Gastroesophageal sphincter (tissue), 3 donors: ENCODE measurements around the gene CFAP99.

Experiments used
- EP300 ChIP-seq: sonication (generic); formaldehyde crosslinking; IDR thresholded peaks from one replicate; pipeline ENCODE4 v1.6.1; 2017; ENCODE audit warnings: antibody characterized with exemption, mild to moderate bottlenecking
- POLR2A ChIP-seq, 2 donors: fragments of 450-650 bp; IDR thresholded peaks; one replicate each; pipeline ENCODE4 v1.6.1; 2017; ENCODE audit warnings: antibody characterized with exemption in 2 of 2, mild to moderate bottlenecking in 2 of 2, moderate library complexity in 1 of 2
- POLR2AphosphoS5 ChIP-seq: sonication (generic); formaldehyde crosslinking; IDR thresholded peaks from one replicate; pipeline ENCODE4 v1.6.1; 2017; ENCODE audit warnings: antibody characterized with exemption
- TF ChIP-seq, protein P1 (sequence below), 4 experiments: fragments of 200-600 bp in 2 of 4; fragments of 450-650 bp in 2 of 4; sonication (generic) in 1 of 4; IDR thresholded peaks; one replicate each; pipeline ENCODE4 v1.5.1; 2017 to 2019; ENCODE audit warnings: antibody characterized with exemption in 4 of 4, mild to moderate bottlenecking in 2 of 4, moderate library complexity in 2 of 4

DNA sequence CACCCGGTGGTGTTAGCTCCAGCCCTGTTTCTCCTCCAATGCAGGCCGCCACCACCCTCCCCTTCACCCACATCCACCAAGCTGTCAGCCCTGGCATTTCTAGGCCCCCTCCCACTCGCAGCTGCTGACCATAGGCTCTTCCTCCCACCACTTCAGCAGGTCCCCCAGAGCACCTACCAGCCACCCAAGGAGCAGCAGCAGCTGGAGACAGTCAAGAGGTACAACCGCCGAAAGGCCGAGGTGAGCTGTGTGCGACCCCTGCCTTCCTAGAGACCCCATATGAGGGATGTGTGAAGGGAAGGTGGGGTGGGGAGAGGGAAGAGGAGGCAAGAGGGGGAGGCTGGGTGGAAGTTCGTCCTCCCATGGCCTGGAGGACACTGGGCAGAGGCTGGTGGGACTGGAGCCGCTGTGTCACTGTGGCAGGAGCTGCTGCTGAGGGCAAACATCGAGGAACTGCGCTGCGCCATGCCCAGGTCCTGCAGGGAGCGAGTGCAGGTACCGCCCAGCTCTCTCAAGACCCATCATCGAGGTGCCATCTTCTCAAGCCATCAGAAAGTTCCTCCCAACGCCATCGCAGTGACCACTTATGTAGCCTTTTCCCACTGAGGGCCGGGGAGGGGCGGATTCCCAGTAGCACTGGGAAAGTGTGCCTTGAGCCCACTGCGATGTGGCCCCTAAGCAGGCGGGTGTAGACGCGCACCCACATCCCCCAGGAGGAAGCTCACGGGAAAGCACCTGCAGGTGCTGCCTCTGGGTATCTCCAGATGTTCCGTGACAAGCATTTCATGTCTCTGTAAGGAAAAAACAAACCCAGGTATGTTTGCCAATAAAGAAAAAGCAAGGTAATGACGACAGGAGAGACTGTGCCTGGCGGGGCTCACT, 31.0 kb downstream of the CFAP99 start:
- TF ChIP-seq POLR2A (IDR thresholded peaks at IDR 0.05) (no peak), POLR2AphosphoS5 (no peak), EP300 (no peak)
- TF ChIP-seq, protein P1, sequence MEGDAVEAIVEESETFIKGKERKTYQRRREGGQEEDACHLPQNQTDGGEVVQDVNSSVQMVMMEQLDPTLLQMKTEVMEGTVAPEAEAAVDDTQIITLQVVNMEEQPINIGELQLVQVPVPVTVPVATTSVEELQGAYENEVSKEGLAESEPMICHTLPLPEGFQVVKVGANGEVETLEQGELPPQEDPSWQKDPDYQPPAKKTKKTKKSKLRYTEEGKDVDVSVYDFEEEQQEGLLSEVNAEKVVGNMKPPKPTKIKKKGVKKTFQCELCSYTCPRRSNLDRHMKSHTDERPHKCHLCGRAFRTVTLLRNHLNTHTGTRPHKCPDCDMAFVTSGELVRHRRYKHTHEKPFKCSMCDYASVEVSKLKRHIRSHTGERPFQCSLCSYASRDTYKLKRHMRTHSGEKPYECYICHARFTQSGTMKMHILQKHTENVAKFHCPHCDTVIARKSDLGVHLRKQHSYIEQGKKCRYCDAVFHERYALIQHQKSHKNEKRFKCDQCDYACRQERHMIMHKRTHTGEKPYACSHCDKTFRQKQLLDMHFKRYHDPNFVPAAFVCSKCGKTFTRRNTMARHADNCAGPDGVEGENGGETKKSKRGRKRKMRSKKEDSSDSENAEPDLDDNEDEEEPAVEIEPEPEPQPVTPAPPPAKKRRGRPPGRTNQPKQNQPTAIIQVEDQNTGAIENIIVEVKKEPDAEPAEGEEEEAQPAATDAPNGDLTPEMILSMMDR (IDR thresholded peaks at IDR 0.05) = no peak
